Gastrocnemius medialis (tissue), 4 donors: ENCODE results near the gene GFOD1. TPM values are rescaled to one million over a fixed set of nuclear protein-coding genes. Genes with fewer than 3 reads are reported as not detected.
A peak's percentile ranks its signal among the peaks of the same experiment; 100 is the strongest.

Source experiments
- ATAC-seq, 2 donors: fragments of 150-250 bp; one replicate each; pipeline ENCODE4 v1.9.1; 2016
- DNase-seq, 2 donors: peaks; one replicate each; pipeline ENCODE4 v3.0.0-alpha.2; 2019
- H3K27ac ChIP-seq, 4 donors: fragments of 200-600 bp; sonication (generic); 1 replicate in 1 of 4; 2 replicates in 3 of 4; pipeline ENCODE4 v1.5.1; 2016 to 2018; ENCODE audit warnings: mild to moderate bottlenecking in 2 of 4, moderate library complexity in 1 of 4
- H3K27me3 ChIP-seq, 3 donors: fragments of 200-600 bp; sonication (generic) in 2 of 3; 1 replicate in 1 of 3; 2 replicates in 2 of 3; pipeline versions ENCODE4 v1.5.1 to v1.6.0; 2016 to 2019; ENCODE audit warnings: mild to moderate bottlenecking in 1 of 3, moderate library complexity in 1 of 3
- H3K36me3 ChIP-seq, 2 donors: fragments of 200-600 bp; sonication (generic) in 1 of 2; one replicate each; pipeline ENCODE4 v1.5.1; 2017 to 2018
- H3K4me1 ChIP-seq, 2 donors: fragments of 200-600 bp; sonication (generic) in 1 of 2; one replicate each; pipeline ENCODE4 v1.5.1; 2016 to 2017; ENCODE audit warnings: mild to moderate bottlenecking in 2 of 2
- H3K4me3 ChIP-seq, 4 donors: fragments of 200-600 bp; sonication (generic) in 3 of 4; 1 replicate in 1 of 4; 2 replicates in 3 of 4; pipeline ENCODE4 v1.5.1; 2016 to 2019; ENCODE audit warnings: mild to moderate bottlenecking in 2 of 4
- H3K9me3 ChIP-seq, 3 donors: fragments of 200-600 bp; sonication (generic) in 2 of 3; 1 replicate in 1 of 3; 2 replicates in 2 of 3; pipeline ENCODE4 v1.5.1; 2016 to 2019
- CTCF ChIP-seq, 5 experiments: fragments of 450-650 bp in 3 of 5; fragments of 200-600 bp in 2 of 5; sonication (generic) in 2 of 5; IDR thresholded peaks in 4 of 5; conservative IDR thresholded peaks in 1 of 5; 1 replicate in 4 of 5; 2 replicates in 1 of 5; pipeline ENCODE4 v1.5.1; 2016 to 2019; ENCODE audit warnings: antibody characterized with exemption in 5 of 5, mild to moderate bottlenecking in 3 of 5, moderate library complexity in 3 of 5
- POLR2A ChIP-seq, 2 donors: fragments of 450-650 bp; IDR thresholded peaks; one replicate each; pipeline ENCODE4 v1.6.1; 2017; ENCODE audit warnings: antibody characterized with exemption in 2 of 2, mild to moderate bottlenecking in 2 of 2, moderate library complexity in 2 of 2
- in situ Hi-C, 4 donors: fragments of 200-750 bp; cut with MboI; loops; one replicate each; pipeline versions ENCODE4 v1.15.0 to v1.8.0; 2017; ENCODE audit warnings: low sequenced_read_pairs in 4 of 4
- intact Hi-C: fragments of 100-400 bp; cut with DNase I; formaldehyde crosslinking; loops from one replicate; pipeline ENCODE4 v1.15.1; 2023; ENCODE audit warnings: low total_unique reads
- total RNA-seq, 4 donors: library from RNA; depleted of rRNA; stranded (reverse); fragments of >200 nt; gene quantifications; one replicate each; pipeline versions ENCODE4 v1.1.0 to v1.2.3, GENCODE V29; 2016

GFOD1 gene
- total RNA-seq, 4 donors from 2014 or later, result 9.0 to 31.8 (median 16.9) TPM

- peaks cover 72 to 86% of the 10 kb centered on the region in 2 donors for H3K4me1 ChIP-seq
- TF ChIP-seq CTCF (IDR thresholded peaks at IDR 0.05 in 4 of 5, conservative IDR thresholded peaks at IDR 0.05 in 1 of 5) (no peak), POLR2A (IDR thresholded peaks at IDR 0.05) (no peak)
- no peak overlapping the region for H3K4me3 ChIP-seq
- in situ Hi-C loops, result no loop called here
- H3K36me3 ChIP-seq, result no peaks in the 10 kb centered on the region
- H3K27me3 ChIP-seq, result no peaks in the 10 kb centered on the region
- intact Hi-C loops, result no loop called here
- DNase-seq (no peak), ATAC-seq (no peak)
- no peaks in the 10 kb centered on the region for H3K9me3 ChIP-seq
- peak overlapping the region; percentile 25 to 69 (median 43) for H3K27ac ChIP-seq
Measured at GRCh38 chr6:13450628-13451027, 36.8 kb downstream of the GFOD1 start.

GRCh38 chr6:13447949-13448724 lies 39.3 kb downstream of the GFOD1 start:
- DNase-seq, result no peak
- TF ChIP-seq POLR2A (IDR thresholded peaks at IDR 0.05) (no peak), CTCF (IDR thresholded peaks at IDR 0.05 in 4 of 5, conservative IDR thresholded peaks at IDR 0.05 in 1 of 5) (no peak)
- Histone ChIP-seq H3K4me3 (no peak overlapping the region), H3K4me1 (peaks cover 63 to 72% of the 10 kb centered on the region in 2 donors), H3K27ac (peak overlapping the region; percentile 31 to 89 (median 64)), H3K27me3 (no peaks in the 10 kb centered on the region), H3K9me3 (no peaks in the 10 kb centered on the region), H3K36me3 (no peaks in the 10 kb centered on the region)
- peak; percentile 43 to 45 for ATAC-seq
- in situ Hi-C loops, result no loop called here
- intact Hi-C loops, result loop anchor here (5.0 kb wide), 1 partner anchor 39 kb away; the partner anchor contains the start of gene GFOD1

GRCh38 chr6:13446381-13446780 lies 41.0 kb downstream of the GFOD1 start:
- TF ChIP-seq POLR2A (IDR thresholded peaks at IDR 0.05), result no peak
- no peak for TF ChIP-seq CTCF (IDR thresholded peaks at IDR 0.05 in 4 of 5, conservative IDR thresholded peaks at IDR 0.05 in 1 of 5)
- in situ Hi-C loops, result no loop called here
- intact Hi-C loops, result loop anchor here (5.0 kb wide), 1 partner anchor 41 kb away; the partner anchor contains the start of gene GFOD1
- Histone ChIP-seq H3K36me3 (no peaks in the 10 kb centered on the region), H3K27me3 (no peaks in the 10 kb centered on the region), H3K4me3 (no peak overlapping the region), H3K9me3 (no peaks in the 10 kb centered on the region), H3K4me1 (peaks cover 57 to 58% of the 10 kb centered on the region in 2 donors), H3K27ac (peak overlapping the region; percentile 72 to 89 (median 82))
- ATAC-seq (no peak), DNase-seq (no peak)

- Histone ChIP-seq H3K4me3 (peak overlapping the region in 1 of 4 donors; percentile 10), H3K9me3 (no peaks in the 10 kb centered on the region), H3K4me1 (peaks cover 56 to 62% of the 10 kb centered on the region in 2 donors), H3K36me3 (no peaks in the 10 kb centered on the region), H3K27me3 (no peaks in the 10 kb centered on the region), H3K27ac (peak overlapping the region; percentile 72 to 89 (median 82))
- in situ Hi-C loops (no loop called here), intact Hi-C loops (loop anchor here (5.0 kb wide), 1 partner anchor 42 kb away; the partner anchor contains the start of gene GFOD1)
- no peak for DNase-seq
- TF ChIP-seq POLR2A (IDR thresholded peaks at IDR 0.05) (no peak), CTCF (IDR thresholded peaks at IDR 0.05 in 4 of 5, conservative IDR thresholded peaks at IDR 0.05 in 1 of 5) (no peak)
- ATAC-seq, result no peak
Measured at GRCh38 chr6:13445744-13446115, 41.7 kb downstream of the GFOD1 start.
